ENCODE results near the gene B3GNT8. TPM values are rescaled to one million over a fixed set of nuclear protein-coding genes. Genes with fewer than 3 reads are reported as not detected.
"Not testable (repeated sequence)": the region's sequence is repeated elsewhere in the genome, so short reads cannot be mapped to it uniquely, and the experiment has no call there.

The B3GNT8 gene
- total RNA-seq, 1 donor from 2014 or later = 2.1 TPM

GRCh38 chr19:41437944-41438574, 10.9 kb upstream of the B3GNT8 start:
- no peak for DNase-seq (ENCODE audit: low read depth, low spot score)

DNA sequence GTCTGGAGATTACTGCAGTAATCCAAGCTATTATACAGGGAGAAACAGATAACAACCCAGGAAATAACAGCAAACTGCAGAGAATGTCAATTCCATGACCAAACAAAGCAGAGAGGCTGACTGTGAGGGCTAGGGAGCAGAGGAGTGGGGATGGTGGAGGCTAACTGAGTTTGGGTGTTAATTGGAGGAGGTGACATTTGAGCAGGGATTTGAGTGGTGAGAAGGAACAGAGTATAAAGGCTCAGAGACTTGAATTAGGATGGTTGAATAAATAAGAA, 9.4 kb upstream of the B3GNT8 start:
- no peak for DNase-seq (ENCODE audit: low read depth, low spot score)

GRCh38 chr19:41435936-41436673, 8.9 kb upstream of the B3GNT8 start:
- DNase-seq (ENCODE audit: low read depth, low spot score) = no peak

- DNase-seq (ENCODE audit: low read depth, low spot score) = not testable (repeated sequence)
Observed at GRCh38 chr19:41435376-41435775, 8.2 kb upstream of the B3GNT8 start.

DNA sequence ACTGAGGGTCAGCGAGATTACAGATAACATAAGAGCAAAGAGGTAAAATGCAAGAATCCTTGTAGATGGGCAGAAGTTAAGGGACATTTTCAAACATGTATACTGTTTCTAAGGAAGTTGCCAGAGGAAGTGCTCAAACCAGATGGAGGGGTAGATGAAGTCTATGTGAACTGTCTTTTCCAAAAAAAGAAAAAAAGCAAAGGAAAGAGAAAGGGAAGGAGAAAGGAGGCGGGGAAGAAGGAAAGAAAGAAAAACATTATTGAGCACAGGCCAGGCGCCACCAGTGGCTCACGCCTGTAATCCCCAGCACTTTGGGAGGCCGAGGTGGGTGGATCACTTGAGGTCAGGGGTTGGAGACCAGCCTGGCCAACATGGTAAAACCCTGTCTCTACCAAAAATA, 7.3 kb upstream of the B3GNT8 start:
- no peak for DNase-seq (ENCODE audit: low read depth, low spot score)

GRCh38 chr19:41433171-41433570, 6.0 kb upstream of the B3GNT8 start:
- DNase-seq (ENCODE audit: low read depth, low spot score) = no peak

GRCh38 chr19:41431426-41432386, 4.5 kb upstream of the B3GNT8 start:
- DNase-seq (ENCODE audit: low read depth, low spot score) = no peak

GRCh38 chr19:41430922-41431321, 3.7 kb upstream of the B3GNT8 start:
- no peak for DNase-seq (ENCODE audit: low read depth, low spot score)

DNA sequence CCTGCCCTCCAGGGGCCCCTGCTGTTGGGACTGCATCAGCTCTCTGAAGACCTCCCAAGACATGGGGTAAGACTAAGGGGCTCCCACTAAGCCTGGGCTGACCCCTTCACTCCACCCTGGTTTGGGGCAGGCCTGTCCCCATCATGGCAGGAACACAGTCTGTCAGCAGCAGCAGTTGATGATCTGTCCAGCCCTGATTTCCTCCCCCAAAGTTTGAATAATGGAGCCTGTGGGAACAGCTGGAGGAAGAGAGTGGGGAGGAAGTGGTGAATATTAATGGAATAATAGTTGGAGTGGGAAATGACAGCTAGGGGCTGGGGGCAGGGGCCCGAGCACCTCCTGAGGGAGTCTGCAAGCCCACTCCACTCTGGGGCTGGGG, 1.3 kb upstream of the B3GNT8 start:
- no peak for DNase-seq (ENCODE audit: low read depth, low spot score)

DNA sequence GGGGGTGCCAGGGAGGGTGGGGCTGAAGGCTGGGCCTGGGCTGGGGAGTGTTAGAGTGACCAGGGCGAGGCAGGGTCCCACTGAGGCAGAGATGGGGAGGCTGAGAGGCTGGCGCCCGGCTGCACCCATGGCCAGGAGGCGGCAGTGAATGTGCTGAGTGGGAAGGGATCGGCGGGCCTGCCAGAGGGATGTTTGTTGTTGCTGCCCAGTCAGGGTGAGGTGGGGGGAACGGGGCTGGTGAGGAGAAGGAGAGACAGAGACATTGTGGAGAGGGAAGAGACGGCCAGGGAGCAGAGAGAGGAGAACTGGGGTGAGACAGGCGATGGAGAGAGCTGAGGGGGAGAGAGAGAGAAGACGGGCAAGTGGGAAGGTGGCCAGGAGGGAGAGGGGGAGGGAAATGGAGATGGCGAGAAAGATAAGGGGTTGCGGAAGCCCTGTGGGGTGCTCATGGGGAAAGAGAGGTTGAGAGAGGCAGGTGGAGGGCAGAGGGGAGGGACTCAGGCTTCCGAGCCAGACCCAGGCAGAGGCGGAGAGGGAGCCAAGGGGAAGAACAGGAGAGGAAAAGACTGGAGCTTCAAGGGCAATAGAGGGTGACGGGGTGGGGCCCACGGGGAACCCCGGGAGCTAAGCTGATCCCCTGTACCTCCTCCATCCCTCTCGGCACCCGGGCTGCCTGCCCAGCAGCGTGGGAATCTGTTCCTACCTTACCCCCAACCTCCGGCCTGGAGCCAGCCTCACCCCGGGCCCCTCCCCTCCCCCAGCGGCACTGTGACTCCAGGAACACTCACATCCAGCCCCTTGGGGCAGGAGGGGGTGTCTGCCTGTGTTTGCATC, 690 bp upstream of the B3GNT8 start:
- no peak for DNase-seq (ENCODE audit: low read depth, low spot score)

GRCh38 chr19:41426116-41426841, 895 bp downstream of the B3GNT8 start:
- no peak for DNase-seq (ENCODE audit: low read depth, low spot score)

- no peak for DNase-seq (ENCODE audit: low read depth, low spot score)
Observed at GRCh38 chr19:41425174-41426115, 1.7 kb downstream of the B3GNT8 start.

GRCh38 chr19:41424335-41425173, 2.6 kb downstream of the B3GNT8 start:
- no peak for DNase-seq (ENCODE audit: low read depth, low spot score)

DNA sequence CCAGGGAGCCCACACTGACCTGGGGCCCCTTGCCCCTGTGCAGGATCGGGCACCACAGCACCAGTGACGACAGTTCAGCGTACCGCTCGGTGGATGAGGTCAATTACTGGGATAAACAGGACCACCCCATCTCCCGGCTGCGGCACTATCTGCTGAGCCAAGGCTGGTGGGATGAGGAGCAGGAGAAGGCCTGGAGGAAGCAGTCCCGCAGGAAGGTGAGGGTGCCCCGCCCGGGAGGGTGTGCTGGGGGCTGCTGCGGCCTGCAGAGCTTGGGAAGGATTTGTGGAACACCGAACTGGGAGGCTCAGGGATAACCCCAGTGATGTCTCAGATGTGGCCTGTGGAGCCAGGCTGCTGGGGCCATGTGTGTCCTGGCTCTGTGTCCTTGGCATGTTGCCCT, 4.2 kb downstream of the B3GNT8 start:
- no peak for DNase-seq (ENCODE audit: low read depth, low spot score)

GRCh38 chr19:41422456-41422855, 4.7 kb downstream of the B3GNT8 start:
- DNase-seq (ENCODE audit: low read depth, low spot score) = no peak

- no peak for DNase-seq (ENCODE audit: low read depth, low spot score)
Observed at GRCh38 chr19:41421973-41422372, 5.2 kb downstream of the B3GNT8 start.

- DNase-seq (ENCODE audit: low read depth, low spot score) = no peak
Observed at GRCh38 chr19:41421314-41421713, 5.9 kb downstream of the B3GNT8 start.

GRCh38 chr19:41420101-41420880, 6.9 kb downstream of the B3GNT8 start:
- DNase-seq (ENCODE audit: low read depth, low spot score) = no peak

All from pulmonary artery endothelial cell (primary cell).